ENCODE results near the gene MINDY3. TPM values are rescaled to one million over a fixed set of nuclear protein-coding genes. Genes with fewer than 3 reads are reported as not detected.
"Not testable (repeated sequence)": the region's sequence is repeated elsewhere in the genome, so short reads cannot be mapped to it uniquely, and the experiment has no call there.

The MINDY3 gene
- total RNA-seq, 1 donor from 2014 or later = 20.0 TPM

DNA sequence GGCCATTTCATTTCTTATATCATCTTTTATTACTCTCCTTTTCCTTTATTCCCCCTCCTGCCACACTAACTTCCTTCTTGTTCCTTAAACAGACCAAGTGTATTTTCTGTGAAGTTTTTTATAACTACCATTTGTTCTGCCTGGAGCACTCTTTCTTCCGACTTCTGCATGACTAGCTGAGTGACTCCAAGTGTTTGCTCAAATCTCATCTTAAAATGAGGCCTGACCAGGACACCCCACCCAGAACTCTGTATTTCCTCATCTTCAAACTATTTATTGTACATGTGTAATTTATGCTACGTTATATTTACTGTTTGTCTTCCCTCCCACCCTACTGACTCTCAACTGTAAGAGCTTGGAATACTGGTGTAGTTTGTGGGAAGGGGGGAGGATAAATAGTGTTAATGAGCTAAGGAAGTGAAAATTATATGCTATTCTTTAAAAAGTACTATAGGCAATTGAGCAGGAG lies 3.2 kb downstream of the MINDY3 start:
- no peak for DNase-seq (ENCODE audit: low read depth)

DNA sequence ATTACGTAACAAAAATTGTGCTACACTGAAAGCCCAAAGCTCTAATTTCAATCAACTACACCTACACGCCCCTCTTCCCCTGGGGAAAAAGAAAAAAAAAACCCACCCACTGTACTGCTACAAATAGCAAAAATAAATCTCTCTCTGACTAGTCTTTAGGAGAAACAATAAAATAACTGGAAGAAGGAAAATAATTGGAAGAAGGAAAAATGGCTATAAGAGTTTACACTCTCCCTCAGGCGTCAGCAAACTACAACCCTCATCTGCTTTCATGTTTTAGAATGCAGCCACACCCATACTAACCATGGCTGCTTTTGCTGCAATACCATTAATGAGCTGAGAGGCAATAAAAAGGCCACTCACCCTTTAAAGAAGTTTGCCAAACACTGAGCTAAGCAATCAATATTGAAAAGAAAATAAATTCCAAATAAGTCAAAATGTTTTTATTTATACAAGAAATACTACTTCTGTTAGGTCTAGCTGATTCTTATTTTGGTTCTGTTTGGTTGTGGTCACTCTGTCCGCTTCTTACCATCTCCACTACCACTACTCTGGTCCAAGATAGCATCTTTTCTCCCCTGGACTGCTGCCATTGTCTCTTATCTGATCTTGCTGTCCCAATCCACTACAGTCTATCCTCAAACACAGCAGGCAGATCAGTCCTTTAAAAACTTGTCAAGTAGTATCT lies 3.8 kb downstream of the MINDY3 start:
- DNase-seq (ENCODE audit: low read depth) = no peak

DNA sequence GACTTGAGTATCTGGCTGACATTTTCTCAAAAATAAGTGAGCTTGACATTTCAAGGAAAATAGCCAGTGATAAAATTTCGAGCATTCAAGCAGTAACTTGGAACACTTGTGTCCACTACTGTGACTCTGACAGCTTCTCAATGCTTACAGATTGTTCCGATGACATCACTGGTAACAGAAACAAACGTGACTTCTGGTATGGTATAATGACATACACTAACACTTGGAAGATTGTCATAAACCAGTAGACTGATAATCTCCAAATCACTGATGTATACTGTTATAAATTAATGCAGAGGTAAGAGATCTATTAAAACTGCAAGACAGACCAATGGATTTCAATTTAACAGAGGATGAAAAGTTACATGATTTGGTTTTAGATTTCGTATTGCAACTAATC lies 6.5 kb downstream of the MINDY3 start:
- DNase-seq (ENCODE audit: low read depth) = no peak

DNA sequence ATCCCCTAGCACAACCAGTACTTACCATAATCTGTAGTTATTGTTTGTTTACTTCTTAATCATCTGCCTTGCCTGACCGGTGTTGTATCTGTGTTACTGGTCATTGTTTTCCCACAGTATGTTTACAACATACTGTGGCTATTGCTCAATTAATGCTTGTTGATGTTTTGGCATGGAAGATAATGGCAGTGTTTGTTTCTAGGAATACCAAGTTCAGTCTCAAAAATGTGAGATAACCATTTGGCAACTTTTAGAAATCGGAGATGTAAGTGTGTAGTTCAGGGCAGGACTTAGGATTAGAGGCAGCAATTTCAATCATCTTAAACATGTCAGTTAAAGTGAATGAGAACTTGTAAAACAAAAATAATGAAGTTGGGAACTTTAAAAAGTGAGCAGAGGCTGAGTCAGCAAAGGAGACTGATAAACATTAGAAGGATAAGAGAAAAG lies 8.2 kb downstream of the MINDY3 start:
- no peak for DNase-seq (ENCODE audit: low read depth)

DNA sequence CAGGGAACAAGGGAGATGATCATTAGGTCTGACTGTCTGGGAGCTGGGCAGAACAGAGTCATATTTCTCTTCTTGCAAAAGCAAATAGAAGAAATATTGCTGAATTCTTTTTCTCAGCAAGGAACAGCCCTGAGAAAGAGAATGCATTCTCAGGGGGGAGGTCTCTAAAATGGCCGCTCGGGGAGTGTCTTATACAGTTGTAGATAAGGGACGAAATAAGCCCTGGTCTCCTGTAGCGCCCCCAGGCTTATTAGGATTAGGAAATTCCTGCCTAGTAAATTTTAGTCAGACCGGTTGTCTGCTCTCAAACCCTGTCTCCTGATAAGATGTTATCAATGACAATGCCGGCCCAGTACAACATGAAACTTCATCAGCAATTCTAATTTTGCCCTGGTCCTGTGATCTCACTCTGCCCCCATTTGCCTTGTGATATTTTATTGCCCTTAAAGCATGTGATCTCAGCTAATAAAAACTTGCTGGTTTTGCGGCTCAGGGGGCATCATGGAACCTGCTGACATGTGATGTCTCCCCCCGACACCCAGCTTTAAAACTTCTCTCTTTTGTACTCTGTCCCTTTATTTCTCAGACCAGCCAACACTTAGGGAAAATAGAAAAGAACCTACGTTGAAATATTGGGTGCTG lies 9.8 kb downstream of the MINDY3 start:
- not testable (repeated sequence) for DNase-seq (ENCODE audit: low read depth)

DNA sequence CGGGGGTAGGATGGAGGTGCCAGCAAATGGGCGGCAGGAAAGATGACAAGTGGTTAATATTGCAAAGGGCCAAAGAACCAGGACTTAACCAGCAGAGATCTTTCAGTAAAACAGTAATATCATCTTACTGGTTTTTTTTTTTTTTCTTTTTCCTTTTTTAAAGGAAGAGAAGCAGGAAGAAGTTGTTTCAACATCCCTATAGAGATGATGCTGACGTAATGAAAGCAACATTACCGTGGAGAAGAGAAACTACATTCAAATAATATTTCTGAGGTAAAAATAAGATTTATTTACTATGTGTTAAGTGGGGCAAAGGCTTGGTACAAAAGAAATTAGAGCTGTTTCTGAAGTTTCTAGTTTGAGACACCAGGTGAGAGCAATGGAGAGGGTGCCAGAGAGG lies 11.0 kb downstream of the MINDY3 start:
- no peak for DNase-seq (ENCODE audit: low read depth)

DNA sequence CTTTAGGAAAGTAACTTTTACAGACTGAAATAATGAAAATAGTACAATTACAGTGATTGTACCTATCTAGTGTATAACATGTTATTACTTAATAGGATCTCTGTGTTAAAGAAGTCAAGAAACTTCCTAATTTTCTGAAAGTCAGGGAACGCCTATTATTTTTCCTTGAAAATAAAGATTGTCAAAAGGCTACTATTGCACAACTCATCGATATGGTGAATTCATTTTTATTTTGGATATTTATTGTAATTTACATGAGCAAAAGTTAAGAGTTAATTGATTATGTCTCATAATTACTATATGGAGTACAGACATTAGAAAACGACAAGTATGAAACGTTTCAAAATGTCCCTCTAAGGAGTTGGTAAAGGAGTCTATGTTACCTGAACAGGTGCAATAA lies 12.8 kb downstream of the MINDY3 start:
- no peak for DNase-seq (ENCODE audit: low read depth)

DNA sequence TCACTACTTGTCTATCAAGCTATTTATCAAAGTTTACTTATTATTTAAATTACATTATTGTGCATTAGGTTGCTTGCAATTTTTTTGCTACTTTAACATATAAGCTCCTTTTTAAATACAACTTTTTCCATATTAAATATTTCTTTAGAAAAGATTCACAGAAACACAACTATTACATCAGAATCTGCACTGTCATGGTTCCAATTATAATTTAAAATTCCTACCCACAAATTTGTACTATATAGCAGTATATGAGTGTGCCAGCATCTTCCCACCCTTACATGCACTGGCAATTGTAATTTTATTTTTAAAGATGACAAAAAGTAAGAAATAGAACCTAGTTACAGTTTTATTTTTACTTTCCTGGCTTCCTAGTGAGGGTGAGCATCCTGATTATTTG lies 15.8 kb downstream of the MINDY3 start:
- DNase-seq (ENCODE audit: low read depth) = no peak

DNA sequence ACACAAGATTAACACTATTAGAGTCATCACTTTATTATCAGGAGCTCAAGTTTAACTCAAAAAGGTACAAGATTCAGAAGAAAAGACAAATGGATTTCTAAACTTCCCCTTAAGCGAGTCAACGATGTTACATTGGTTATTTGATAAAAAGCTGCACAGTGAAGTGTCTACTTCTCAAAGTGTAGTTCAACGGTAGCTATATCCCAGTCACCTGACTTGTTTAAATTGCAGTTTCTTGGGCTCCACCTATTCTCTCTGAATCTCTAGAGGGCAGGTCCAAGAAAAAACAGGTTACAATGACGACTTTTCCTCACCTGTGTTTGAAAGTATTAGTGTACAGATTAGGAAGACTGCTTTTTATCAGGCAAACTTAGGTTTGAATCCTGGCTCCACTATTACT lies 16.6 kb downstream of the MINDY3 start:
- no peak for DNase-seq (ENCODE audit: low read depth)

DNA sequence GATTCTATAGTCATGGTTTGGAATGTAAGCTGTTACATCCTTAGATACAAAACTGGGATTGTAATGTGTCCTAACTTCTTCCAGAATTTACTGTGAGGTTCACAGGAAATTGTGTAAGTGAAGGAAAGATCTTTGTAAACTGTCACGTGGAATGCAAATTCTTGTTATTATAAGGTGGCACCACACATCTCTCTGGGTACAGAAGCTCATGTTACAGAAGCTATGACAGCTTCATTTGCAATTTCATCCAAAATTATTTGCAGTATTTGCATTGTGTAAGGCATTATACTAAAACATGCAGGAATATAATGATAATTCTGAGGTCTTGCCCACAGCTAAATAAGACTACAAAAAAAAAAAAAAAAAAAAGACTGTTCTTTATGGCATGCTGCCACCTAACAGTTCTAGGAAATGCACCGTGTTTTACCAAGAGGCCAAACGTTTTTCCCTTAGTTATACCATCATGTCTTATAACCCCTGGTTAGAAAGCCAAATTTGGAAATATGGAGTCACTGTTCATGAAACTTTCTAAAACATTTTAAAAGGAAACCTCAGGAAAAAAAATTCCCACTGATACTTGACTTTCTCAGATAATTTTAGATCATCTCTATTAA lies 17.6 kb downstream of the MINDY3 start:
- DNase-seq (ENCODE audit: low read depth) = no peak

DNA sequence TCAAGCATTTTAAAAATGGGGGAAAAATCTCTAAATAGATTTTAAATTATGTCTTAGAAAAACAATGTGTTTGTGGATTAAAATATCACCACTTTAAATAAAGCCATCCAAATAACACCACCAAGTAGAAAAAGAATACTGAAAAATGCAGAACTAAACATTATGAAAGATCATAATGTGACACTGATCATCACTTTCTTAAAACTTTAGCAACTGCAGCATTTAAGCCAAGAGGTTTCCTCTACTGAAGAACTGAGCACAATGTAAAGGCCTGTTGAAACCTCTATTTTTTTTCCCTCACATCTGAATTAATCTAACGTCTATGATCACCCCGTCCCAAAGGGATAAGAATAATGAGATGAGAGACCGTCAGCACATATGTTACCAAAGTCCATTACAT lies 18.6 kb downstream of the MINDY3 start:
- no peak for DNase-seq (ENCODE audit: low read depth)

DNA sequence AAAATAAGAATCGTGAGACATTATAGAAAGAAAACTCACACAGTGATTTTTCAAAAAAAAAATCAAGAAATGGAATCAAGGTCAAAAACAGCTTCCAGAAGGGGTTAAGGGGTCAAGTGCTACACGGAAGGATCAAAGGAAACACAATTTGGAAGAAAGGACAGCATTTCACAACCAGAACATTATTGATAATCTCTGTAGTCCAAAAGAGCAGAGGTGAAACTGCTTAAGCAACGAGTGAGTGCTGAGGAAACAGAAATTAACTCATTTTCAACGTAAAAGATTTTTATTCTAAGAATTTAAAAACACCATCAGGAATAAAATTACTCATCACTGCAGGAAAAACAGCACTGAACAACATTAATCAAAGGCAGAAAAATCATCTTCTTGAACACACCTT lies 23.5 kb downstream of the MINDY3 start:
- DNase-seq (ENCODE audit: low read depth) = no peak

DNA sequence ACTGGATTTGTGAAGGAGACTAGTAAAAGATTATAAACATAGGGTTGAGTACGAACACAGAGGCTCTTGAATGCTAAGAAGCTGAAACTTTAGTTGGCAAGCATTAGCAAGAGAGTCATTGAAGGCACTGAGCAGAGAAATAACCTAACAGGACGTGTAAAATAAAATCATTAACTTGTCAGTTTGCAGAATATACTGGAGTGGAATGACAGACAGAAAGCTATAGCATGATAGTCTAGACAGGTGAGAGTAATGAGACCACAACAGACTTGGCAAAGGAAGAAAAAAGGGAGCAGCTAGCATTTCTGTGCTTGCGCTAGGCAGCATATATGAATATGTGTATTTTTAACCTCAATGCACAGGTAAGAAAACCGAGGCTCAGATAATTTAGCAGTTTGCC lies 30.8 kb downstream of the MINDY3 start:
- no peak for DNase-seq (ENCODE audit: low read depth)

DNA sequence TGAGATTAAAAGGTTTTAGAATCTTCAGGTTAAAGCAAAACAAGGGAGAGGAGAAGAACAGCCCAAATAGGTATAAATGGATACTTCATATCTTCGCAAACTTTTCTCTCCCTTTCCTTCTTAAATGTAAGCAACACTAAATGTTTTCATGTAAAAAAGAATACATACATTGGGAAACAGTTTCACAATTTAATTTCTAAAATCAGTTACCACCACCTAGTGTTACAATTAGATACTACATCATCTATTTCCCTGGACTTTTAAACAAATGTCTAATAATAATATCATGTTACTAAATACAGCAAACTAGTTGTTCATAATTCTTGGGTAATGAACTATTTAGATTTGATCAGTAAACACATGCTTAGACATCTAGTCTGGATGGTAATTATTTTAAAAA lies 35.8 kb downstream of the MINDY3 start:
- DNase-seq (ENCODE audit: low read depth) = peak; percentile 19

DNA sequence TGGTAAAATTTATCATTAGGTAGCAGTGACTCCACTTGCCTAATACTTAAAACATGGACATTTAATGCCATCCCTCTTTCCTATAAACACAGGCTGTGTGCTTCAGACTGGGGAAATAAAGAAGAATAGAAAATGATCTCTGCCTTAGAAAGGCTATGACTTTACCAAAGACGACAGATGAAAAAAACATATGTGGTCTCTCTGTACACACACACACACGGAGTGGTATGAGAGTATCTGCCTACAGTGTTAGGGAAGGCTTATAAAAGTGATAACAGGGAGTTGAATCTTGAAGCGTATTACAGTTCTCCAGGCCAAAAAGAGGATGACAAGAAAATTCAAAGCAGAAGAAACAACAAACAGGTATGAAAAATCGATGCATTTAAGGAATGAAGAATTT lies 38.2 kb downstream of the MINDY3 start:
- no peak for DNase-seq (ENCODE audit: low read depth)

DNA sequence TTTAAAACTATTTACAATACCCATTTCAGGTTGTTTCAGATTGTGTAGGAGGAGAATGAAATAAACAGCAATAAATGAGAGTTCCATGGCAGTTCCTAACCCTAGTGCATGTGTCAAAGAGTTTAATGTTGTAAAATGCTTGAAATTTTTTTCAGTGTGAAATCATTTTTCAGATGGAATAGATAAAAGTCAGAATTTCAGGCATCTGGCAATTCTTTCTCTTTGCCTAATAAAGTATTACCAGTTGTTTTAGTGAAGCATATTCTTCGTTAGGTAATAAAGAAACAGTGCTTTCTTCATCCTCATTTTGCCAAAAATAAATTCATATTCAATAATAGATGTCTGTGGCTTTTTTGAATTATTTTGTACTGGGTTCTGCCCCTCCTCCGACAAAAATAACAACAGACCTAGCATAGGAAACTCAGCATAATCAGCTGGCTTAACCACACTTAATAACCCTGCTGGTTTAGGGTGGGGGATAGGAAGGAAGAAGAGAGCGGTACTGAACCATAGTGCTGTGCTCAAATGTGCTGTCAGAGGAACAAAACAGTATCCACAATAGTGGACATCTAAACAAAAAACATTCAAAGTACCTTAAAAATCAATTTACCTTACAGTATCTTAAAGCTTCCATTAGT lies 39.1 kb downstream of the MINDY3 start:
- DNase-seq (ENCODE audit: low read depth) = peak; percentile 41

DNA sequence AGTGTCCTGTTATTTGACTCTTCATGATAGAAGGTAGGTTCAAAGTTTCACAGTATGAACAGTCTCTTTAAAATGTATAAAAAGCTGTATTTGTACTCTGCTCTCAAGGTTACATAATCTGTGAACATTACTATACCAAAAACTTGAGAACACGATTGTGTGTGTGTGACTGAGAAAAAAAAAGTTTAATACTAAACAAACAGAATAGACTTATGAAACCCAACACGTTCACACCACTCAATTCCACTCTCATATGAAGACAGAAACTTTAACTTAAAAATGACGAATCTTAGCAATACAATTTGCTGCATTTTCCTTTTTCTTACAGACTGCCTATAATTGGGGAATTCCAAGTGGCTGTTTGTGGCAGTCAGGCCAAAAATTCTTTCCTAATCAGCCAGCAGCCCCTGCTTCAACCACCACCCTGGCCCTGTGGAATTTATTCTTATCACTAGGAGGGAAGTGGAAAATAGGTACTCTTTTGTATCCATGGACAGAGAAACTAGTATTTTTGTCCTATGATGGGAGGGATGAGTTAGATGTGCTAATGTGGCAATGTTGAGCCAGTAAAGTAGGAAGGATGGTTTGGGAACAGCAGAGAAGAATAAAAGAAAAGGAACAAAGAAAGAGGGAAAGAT lies 42.8 kb downstream of the MINDY3 start:
- no peak for DNase-seq (ENCODE audit: low read depth)

DNA sequence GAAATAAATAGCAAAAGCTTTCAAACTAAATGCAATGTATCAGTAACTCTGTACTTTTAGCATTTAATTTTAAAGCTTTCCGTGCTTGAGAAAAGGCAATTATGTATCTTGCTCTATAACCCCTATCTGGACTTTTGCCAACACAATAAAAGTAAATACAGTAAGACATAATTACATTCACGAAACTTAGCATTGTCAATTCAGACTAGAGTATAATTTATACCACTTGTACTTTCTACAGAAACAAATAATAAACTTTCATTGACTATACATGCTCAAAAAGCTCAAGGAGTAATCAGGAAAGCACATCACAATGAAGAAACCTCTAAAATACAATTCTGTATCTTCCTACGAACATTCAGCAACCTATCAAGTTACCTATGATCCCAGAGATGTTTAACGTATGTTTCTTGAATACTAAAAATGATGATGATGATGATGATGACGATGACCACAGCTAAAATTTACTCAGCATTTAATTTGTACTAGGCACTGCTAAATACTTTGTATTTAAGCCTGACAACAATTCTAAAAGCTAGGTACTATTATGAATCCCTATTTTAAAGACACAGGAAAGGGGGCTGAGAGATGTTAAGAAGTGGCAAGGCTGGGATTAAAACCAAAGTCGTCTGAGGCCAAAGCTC lies 44.9 kb downstream of the MINDY3 start:
- no peak for DNase-seq (ENCODE audit: low read depth)

DNA sequence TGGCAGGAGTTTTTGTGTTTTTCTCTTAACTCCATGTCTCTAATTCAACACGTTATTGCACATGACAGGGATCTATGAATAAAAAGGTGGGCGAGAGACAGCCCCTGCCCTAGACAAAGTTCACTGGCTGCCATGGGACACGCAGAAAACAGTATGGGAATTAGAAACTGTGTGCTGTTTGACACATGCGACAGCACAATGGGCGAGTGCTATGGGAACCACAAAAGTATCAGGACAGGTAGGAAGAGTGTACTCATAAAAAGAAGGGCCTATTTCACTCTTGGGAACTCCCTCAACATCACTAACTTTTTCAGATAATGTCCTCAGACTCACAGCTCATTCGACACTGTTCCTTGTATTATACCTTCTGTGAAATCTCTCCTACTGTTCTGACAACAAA lies 45.7 kb downstream of the MINDY3 start:
- no peak for DNase-seq (ENCODE audit: low read depth)

DNA sequence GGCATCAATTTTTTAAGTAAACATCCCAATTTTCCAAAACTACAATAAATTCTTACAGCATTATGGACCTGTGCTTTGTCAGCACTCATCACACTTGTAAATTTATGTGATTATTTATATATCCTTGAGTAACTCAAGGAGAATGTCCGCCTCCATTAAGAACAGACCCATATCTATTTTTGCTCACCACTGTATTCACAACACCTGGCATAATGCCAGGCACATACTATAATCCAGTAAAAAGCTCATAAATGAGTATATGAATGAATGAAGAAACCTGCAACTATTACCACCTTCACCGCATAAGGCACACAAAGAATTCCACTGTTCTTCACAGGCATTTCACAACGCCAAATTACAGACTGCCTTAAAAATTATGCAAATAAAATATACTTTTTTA lies 46.9 kb downstream of the MINDY3 start:
- DNase-seq (ENCODE audit: low read depth) = peak; percentile 28

DNA sequence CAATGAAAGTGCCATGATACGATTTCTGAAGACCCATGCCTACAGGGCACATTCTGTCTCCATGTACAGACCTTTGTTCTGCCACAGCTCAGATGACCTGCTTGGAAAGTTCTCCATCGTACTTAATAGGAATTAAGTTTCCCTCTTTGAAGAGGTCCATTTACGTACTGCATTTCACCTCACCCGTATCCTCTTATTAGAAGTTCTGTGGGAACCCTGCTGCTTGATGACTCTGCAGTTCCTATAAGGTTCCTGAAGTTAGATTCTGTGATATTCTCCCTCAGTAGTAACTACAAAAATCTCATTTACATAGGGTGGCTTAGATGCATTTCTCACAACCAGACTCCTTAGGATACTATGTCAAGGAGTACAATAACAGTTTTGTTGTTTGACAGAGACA lies 50.9 kb downstream of the MINDY3 start:
- no peak for DNase-seq (ENCODE audit: low read depth)
